Measurements from ENCODE around the gene RNU2-63P.
A peak's percentile ranks its signal among the peaks of the same experiment; 100 is the strongest.
"Not testable (repeated sequence)": the region's sequence is repeated elsewhere in the genome, so short reads cannot be mapped to it uniquely, and the experiment has no call there.

The RNU2-63P gene

GRCh38 chr2:88016086-88016959 lies at the start of gene RNU2-63P:
RNU2-63P (minus strand) TSS chr2:88016547.
- DNase-seq (ENCODE audit: low read depth in 2 of 2) = peak; percentile 90 to 92

- DNase-seq (ENCODE audit: low read depth in 2 of 2) = no peak
Observed at GRCh38 chr2:88061295-88061694, 44.9 kb upstream of the RNU2-63P start.

GRCh38 chr2:88060907-88061275 lies 44.5 kb upstream of the RNU2-63P start:
- DNase-seq (ENCODE audit: low read depth in 2 of 2) = no peak

- no peak for DNase-seq (ENCODE audit: low read depth in 2 of 2)
Observed at GRCh38 chr2:88059979-88060906, 43.9 kb upstream of the RNU2-63P start.

GRCh38 chr2:88058191-88058590 lies 41.8 kb upstream of the RNU2-63P start:
- no peak for DNase-seq (ENCODE audit: low read depth in 2 of 2)

- DNase-seq (ENCODE audit: low read depth in 2 of 2) = no peak
Observed at GRCh38 chr2:88057437-88057844, 41.1 kb upstream of the RNU2-63P start.

GRCh38 chr2:88055371-88056128 lies 39.2 kb upstream of the RNU2-63P start, which contains the start of gene KRCC1:
KRCC1 (minus strand) TSS chr2:88055783; CDS start chr2:88028563, 27,220 bp downstream.
- peak; percentile 85 to 86 for DNase-seq (ENCODE audit: low read depth in 2 of 2)

- DNase-seq (ENCODE audit: low read depth in 2 of 2) = no peak
Observed at GRCh38 chr2:88054782-88055370, 38.5 kb upstream of the RNU2-63P start.

GRCh38 chr2:88053934-88054781 lies 37.8 kb upstream of the RNU2-63P start:
- no peak for DNase-seq (ENCODE audit: low read depth in 2 of 2)

GRCh38 chr2:88053296-88053695 lies 36.9 kb upstream of the RNU2-63P start:
- DNase-seq (ENCODE audit: low read depth in 2 of 2) = peak; percentile 59

GRCh38 chr2:88051792-88052191 lies 35.4 kb upstream of the RNU2-63P start:
- no peak for DNase-seq (ENCODE audit: low read depth in 2 of 2)

- DNase-seq (ENCODE audit: low read depth in 2 of 2) = no peak
Observed at GRCh38 chr2:88049622-88050021, 33.3 kb upstream of the RNU2-63P start.

GRCh38 chr2:88048541-88048940 lies 32.2 kb upstream of the RNU2-63P start:
- DNase-seq (ENCODE audit: low read depth in 2 of 2) = no peak

GRCh38 chr2:88045561-88045960 lies 29.2 kb upstream of the RNU2-63P start:
- DNase-seq (ENCODE audit: low read depth in 2 of 2) = not testable (repeated sequence)

- no peak for DNase-seq (ENCODE audit: low read depth in 2 of 2)
Observed at GRCh38 chr2:88042476-88042875, 26.1 kb upstream of the RNU2-63P start.

GRCh38 chr2:88038263-88039105 lies 22.1 kb upstream of the RNU2-63P start:
- peak; percentile 87 for DNase-seq (ENCODE audit: low read depth in 2 of 2)

- DNase-seq (ENCODE audit: low read depth in 2 of 2) = no peak
Observed at GRCh38 chr2:88036606-88037005, 20.3 kb upstream of the RNU2-63P start.

GRCh38 chr2:88036182-88036581 lies 19.8 kb upstream of the RNU2-63P start:
- DNase-seq (ENCODE audit: low read depth in 2 of 2) = no peak

GRCh38 chr2:88032070-88032702 lies 15.8 kb upstream of the RNU2-63P start:
- no peak for DNase-seq (ENCODE audit: low read depth in 2 of 2)
